K562 (cell line): ENCODE measurements around the gene YIF1A. TPM values are rescaled to one million over a fixed set of nuclear protein-coding genes. Genes with fewer than 3 reads are reported as not detected.
A peak's percentile ranks its signal among the peaks of the same experiment; 100 is the strongest.

Experiments used
- ATAC-seq: fragments of 200-7000 bp; cut with Tn5 transposase; 3 replicates; pipeline ENCODE4 v1.9.1; 2020; ENCODE audit warnings: moderate library complexity
- BruUV-seq: library from RNA; stranded (reverse); fragments of 400-500 nt; replicated peaks from 2 replicates; lab custom pipeline; 2021; lab: Mats Ljungman, UMichigan
- CTCF ChIA-PET: fragments of 300-600 bp; formaldehyde crosslinking; extraction: SDS; loops from one replicate; lab custom pipeline; 2021; ENCODE audit warnings: low intra/inter-chr PET ratio; lab: Yijun Ruan, JAX
- POLR2A ChIA-PET: fragments of 300-600, 350-650 bp; sonication (Branson Sonifier 250); formaldehyde crosslinking; extraction: SDS; loops from one replicate; lab custom pipeline; 2021; ENCODE audit warnings: antibody characterized with exemption, inconsistent platforms; lab: Yijun Ruan, JAX
- DNase-seq, 4 experiments: peaks; one replicate each; pipeline versions ENCODE4 v3.0.0 to v3.0.0-alpha.2; 2011 to 2018; ENCODE audit warnings: low spot score in 3 of 4, mixed read lengths in 3 of 4; ENCODE audit errors: extremely low read depth in 1 of 4
- FAIRE-seq: peaks from 2 replicates; lab custom pipeline; 2011; peaks lifted over from hg19 to GRCh38; lab: Jason Lieb, UNC
- H2AFZ ChIP-seq: 2 replicates; pipeline ENCODE4 v1.6.0; 2011; ENCODE audit warnings: low read depth, low read length, control low read depth, inconsistent platforms
- H3K27ac ChIP-seq: fragments of 200-600 bp; 3 replicates; pipeline ENCODE4 v1.8.0; 2011; ENCODE audit warnings: low read depth, mild to moderate bottlenecking, control low read depth, inconsistent platforms, low read length, moderate library complexity, mixed read lengths; ENCODE audit errors: extremely low read depth
- H3K27me3 ChIP-seq, 2 experiments: fragments of 300-600 bp in 1 of 2; 2 replicates in 1 of 2; 3 replicates in 1 of 2; pipeline versions ENCODE4 v1.6.0 to v1.8.0; 2011; ENCODE audit warnings: inconsistent platforms in 2 of 2, low read length in 2 of 2, mild to moderate bottlenecking in 1 of 2, mixed read lengths in 1 of 2, moderate library complexity in 1 of 2; ENCODE audit not compliant: control insufficient read depth in 2 of 2, insufficient read depth in 2 of 2
- H3K36me3 ChIP-seq: fragments of 300-600 bp; 3 replicates; pipeline ENCODE4 v1.8.0; 2011; ENCODE audit warnings: mild to moderate bottlenecking, low read length, inconsistent platforms; ENCODE audit not compliant: control insufficient read depth, insufficient read depth
- H3K4me1 ChIP-seq, 2 experiments: fragments of 200-600 bp in 1 of 2; replicated peaks in 1 of 2; 2 replicates in 1 of 2; 3 replicates in 1 of 2; pipeline versions ENCODE4 v1.5.1 to v1.8.0; 2011; ENCODE audit warnings: inconsistent platforms in 2 of 2, low read length in 2 of 2, mild to moderate bottlenecking in 1 of 2, mixed read lengths in 1 of 2, moderate library complexity in 1 of 2; ENCODE audit not compliant: control insufficient read depth in 2 of 2, insufficient read depth in 2 of 2
- H3K4me2 ChIP-seq: 2 replicates; pipeline ENCODE4 v1.6.1; 2011; ENCODE audit warnings: low read length, control low read depth, inconsistent platforms, mixed read lengths; ENCODE audit not compliant: insufficient read depth
- H3K4me3 ChIP-seq: fragments of 200-600 bp; sonication (generic), shearing (Covaris generic); 2 replicates; pipeline ENCODE4 v1.5.1; 2016; ENCODE audit warnings: control low read depth, inconsistent platforms
- H3K79me2 ChIP-seq: fragments of 200-600 bp; 3 replicates; pipeline ENCODE4 v1.8.0; 2011; ENCODE audit warnings: low read length, inconsistent platforms; ENCODE audit not compliant: control insufficient read depth, insufficient read depth
- H3K9ac ChIP-seq, 2 experiments: 2 replicates each; pipeline versions ENCODE4 v1.6.0 to v1.6.1; 2011; ENCODE audit warnings: low read depth in 2 of 2, low read length in 2 of 2, control low read depth in 1 of 2, inconsistent platforms in 1 of 2, mild to moderate bottlenecking in 1 of 2, mixed read lengths in 1 of 2; ENCODE audit not compliant: insufficient read depth in 1 of 2
- H3K9me1 ChIP-seq: one replicate; pipeline ENCODE4 v1.6.0; 2011; ENCODE audit warnings: inconsistent platforms, mild to moderate bottlenecking, low read length, moderate library complexity; ENCODE audit not compliant: control insufficient read depth, insufficient read depth
- H3K9me3 ChIP-seq: replicated peaks from 2 replicates; pipeline ENCODE4 v1.5.1; 2011; ENCODE audit warnings: low read depth, low read length, inconsistent platforms; ENCODE audit not compliant: control insufficient read depth, insufficient read depth
- H4K20me1 ChIP-seq: replicated peaks from 2 replicates; pipeline ENCODE4 v1.6.1; 2011; ENCODE audit warnings: low read length, inconsistent platforms, mixed read lengths; ENCODE audit not compliant: control insufficient read depth, insufficient read depth
- PKNOX1 ChIP-seq: fragments of 450-650 bp; IDR thresholded peaks from 2 replicates; pipeline ENCODE4 v1.6.1; 2016
- USF1 ChIP-seq: sonication (generic); formaldehyde crosslinking; IDR thresholded peaks from 2 replicates; pipeline ENCODE4 v1.9.0; 2022; ENCODE audit warnings: mild to moderate bottlenecking, missing genetic modification reagents
- VEZF1 ChIP-seq: fragments of 200-800 bp; sonication (Bioruptor generic); IDR thresholded peaks from 2 replicates; pipeline ENCODE4 v1.6.1; 2017; ENCODE audit warnings: missing genetic modification characterization, missing compliant biosample characterization
- ZFP91 ChIP-seq: sonication (generic); formaldehyde crosslinking; IDR thresholded peaks from 2 replicates; pipeline ENCODE4 v1.8.0; 2022; ENCODE audit warnings: mild to moderate bottlenecking, missing genetic modification reagents
- ZNF75A ChIP-seq: fragments of 450-650 bp; formaldehyde crosslinking; IDR thresholded peaks from 2 replicates; pipeline ENCODE4 v1.4.0; 2020; ENCODE audit warnings: mild to moderate bottlenecking
- WGBS: fragments of 100-300 bp; shearing (Covaris generic); methylation state at CpG from one replicate; pipeline ENCODE4 v1.1.6; 2016; ENCODE audit warnings: low coverage, mixed read lengths; ENCODE audit not compliant: insufficient coverage; ENCODE audit errors: missing lambda C conversion rate; 5-methylcytosine and 5-hydroxymethylcytosine counted together
- in situ Hi-C: fragments of 300-500 bp; cut with MboI; formaldehyde crosslinking; loops from 4 replicates; pipeline ENCODE4 v1.15.0; 2018; ENCODE audit warnings: inconsistent platforms, mixed read lengths
- intact Hi-C: fragments of 100-400 bp; cut with micrococcal nuclease; formaldehyde crosslinking; loops from 2 replicates; pipeline ENCODE4 v1.14.2; 2022
- polyA plus RNA-seq, 8 experiments: library from polyadenylated mRNA; depleted of rRNA in 4 of 8; stranded (reverse) in 5 of 8; unstranded in 3 of 8; fragments of >200 nt; fragmentation: Nextera tagmentation in 2 of 8; fragmentation: Illumina TruSeq in 1 of 8; extraction: Ambion mirVana in 2 of 8; extraction: Trizol in 1 of 8; gene quantifications; 2 replicates each; pipeline versions ENCODE4 v1.2.1 to v1.2.3, GENCODE V29; 2011 to 2014; ENCODE audit warnings: inconsistent platforms in 1 of 8, missing spikeins in 1 of 8
- total RNA-seq, 7 experiments: library from RNA; depleted of rRNA in 6 of 7; stranded (reverse); fragments of >200 nt in 6 of 7; fragmentation: Illumina TruSeq in 2 of 7; extraction: Trizol in 2 of 7; gene quantifications; 2 replicates each; pipeline versions ENCODE4 v1.2.1 to v1.2.3, GENCODE V29; 2011 to 2021; ENCODE audit warnings: low replicate concordance in 1 of 7
- TF ChIP-seq, protein P1 (sequence below): sonication (generic); formaldehyde crosslinking; IDR thresholded peaks from 2 replicates; pipeline ENCODE4 v1.8.0; 2022; ENCODE audit warnings: mild to moderate bottlenecking, missing genetic modification reagents, borderline replicate concordance
- TF ChIP-seq, protein P2 (sequence below), 3 experiments: IDR thresholded peaks in 2 of 3; conservative IDR thresholded peaks in 1 of 3; 2 replicates each; pipeline ENCODE4 v1.5.1; 2011 to 2012; ENCODE audit warnings: low read length in 3 of 3, mild to moderate bottlenecking in 3 of 3, control low read depth in 2 of 3, improper control_type of control experiment in 1 of 3, inconsistent platforms in 1 of 3, low read depth in 1 of 3, mixed read lengths in 1 of 3, moderate library complexity in 1 of 3; ENCODE audit not compliant: insufficient read depth in 2 of 3

Gene YIF1A
- total and polyA plus RNA-seq, 9 of the 15 experiments (the other 6 are each of a cell fraction or from before 2014, with no cell fraction given), result 8.6 to 121 (median 77.2) TPM

GRCh38 chr11:66283461-66284105 is 5.4 kb downstream of the YIF1A start:
- Histone ChIP-seq H3K4me2 (no peak overlapping the region), H3K9me1 (peaks cover 4% of the 10 kb centered on the region), H3K27ac (no peak overlapping the region), H4K20me1 (peaks cover 23% of the 10 kb centered on the region), H3K9me3 (no peaks in the 10 kb centered on the region), H2AFZ (no peak overlapping the region), H3K9ac (no peak overlapping the region; a peak in 1 of 4 replicates), H3K4me1 (peaks cover 15 to 52% of the 10 kb centered on the region in 2 experiments; a peak in 3 of 5 replicates), H3K27me3 (no peaks in the 10 kb centered on the region), H3K4me3 (no peak overlapping the region), H3K79me2 (peaks cover 21% of the 10 kb centered on the region), H3K36me3 (peaks cover 37% of the 10 kb centered on the region; the same call in 2 of the 3 replicates)
- 96% methylated on average over 4 of the region's 14 CpGs for WGBS
- FAIRE-seq (no peak), ATAC-seq (no peak), DNase-seq (peak in 3 of 4 experiments; percentile 46 to 67 (median 65))
- CTCF ChIA-PET, result interaction anchor here (1.5 kb wide), 1 partner anchor 61 kb away, joined by 17 read pairs; no protein-coding TSS in a partner anchor
- POLR2A ChIA-PET, result interaction anchor here (3.7 kb wide), 1 partner anchor 11 kb away, joined by 21 read pairs; no protein-coding TSS in a partner anchor
- intact Hi-C loops (no loop called here), in situ Hi-C loops (no loop called here)
- no TSS peak for BruUV-seq
- TF ChIP-seq, protein P1, sequence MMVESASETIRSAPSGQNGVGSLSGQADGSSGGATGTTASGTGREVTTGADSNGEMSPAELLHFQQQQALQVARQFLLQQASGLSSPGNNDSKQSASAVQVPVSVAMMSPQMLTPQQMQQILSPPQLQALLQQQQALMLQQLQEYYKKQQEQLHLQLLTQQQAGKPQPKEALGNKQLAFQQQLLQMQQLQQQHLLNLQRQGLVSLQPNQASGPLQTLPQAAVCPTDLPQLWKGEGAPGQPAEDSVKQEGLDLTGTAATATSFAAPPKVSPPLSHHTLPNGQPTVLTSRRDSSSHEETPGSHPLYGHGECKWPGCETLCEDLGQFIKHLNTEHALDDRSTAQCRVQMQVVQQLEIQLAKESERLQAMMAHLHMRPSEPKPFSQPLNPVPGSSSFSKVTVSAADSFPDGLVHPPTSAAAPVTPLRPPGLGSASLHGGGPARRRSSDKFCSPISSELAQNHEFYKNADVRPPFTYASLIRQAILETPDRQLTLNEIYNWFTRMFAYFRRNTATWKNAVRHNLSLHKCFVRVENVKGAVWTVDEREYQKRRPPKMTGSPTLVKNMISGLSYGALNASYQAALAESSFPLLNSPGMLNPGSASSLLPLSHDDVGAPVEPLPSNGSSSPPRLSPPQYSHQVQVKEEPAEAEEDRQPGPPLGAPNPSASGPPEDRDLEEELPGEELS, result no peak
- TF ChIP-seq, protein P2, sequence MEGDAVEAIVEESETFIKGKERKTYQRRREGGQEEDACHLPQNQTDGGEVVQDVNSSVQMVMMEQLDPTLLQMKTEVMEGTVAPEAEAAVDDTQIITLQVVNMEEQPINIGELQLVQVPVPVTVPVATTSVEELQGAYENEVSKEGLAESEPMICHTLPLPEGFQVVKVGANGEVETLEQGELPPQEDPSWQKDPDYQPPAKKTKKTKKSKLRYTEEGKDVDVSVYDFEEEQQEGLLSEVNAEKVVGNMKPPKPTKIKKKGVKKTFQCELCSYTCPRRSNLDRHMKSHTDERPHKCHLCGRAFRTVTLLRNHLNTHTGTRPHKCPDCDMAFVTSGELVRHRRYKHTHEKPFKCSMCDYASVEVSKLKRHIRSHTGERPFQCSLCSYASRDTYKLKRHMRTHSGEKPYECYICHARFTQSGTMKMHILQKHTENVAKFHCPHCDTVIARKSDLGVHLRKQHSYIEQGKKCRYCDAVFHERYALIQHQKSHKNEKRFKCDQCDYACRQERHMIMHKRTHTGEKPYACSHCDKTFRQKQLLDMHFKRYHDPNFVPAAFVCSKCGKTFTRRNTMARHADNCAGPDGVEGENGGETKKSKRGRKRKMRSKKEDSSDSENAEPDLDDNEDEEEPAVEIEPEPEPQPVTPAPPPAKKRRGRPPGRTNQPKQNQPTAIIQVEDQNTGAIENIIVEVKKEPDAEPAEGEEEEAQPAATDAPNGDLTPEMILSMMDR (IDR thresholded peaks at IDR 0.05 in 2 of 3, conservative IDR thresholded peaks at IDR 0.05 in 1 of 3; ENCODE audit: insufficient read depth in 2 of 3, low read depth in 1 of 3, low read length in 3 of 3), result 0 out of 6 replicates have a peak, but pooled peaks of 2 of the 3 experiments have one; percentile 12 to 23
- TF ChIP-seq VEZF1, result peak; percentile 74
- no peak for TF ChIP-seq PKNOX1
- TF ChIP-seq ZNF75A (CRISPR knock-in tag), result no peak
- TF ChIP-seq ZFP91, result no peak
- no peak for TF ChIP-seq USF1 (CRISPR knock-in tag)
